NCI-H128 (cell line): Measurements from ENCODE around the gene ATXN7.

Experiments
- DNase-seq: peaks from one replicate; lab custom pipeline; 2025; ENCODE audit not compliant: unreplicated experiment; lab: John Stamatoyannopoulos, UW

The ATXN7 gene

GRCh38 chr3:63980019-63980418, 116.4 kb downstream of the ATXN7 start:
- DNase-seq: no peak

GRCh38 chr3:63980830-63981498, 117.3 kb downstream of the ATXN7 start:
- DNase-seq: no peak

- DNase-seq: no peak
Observed at GRCh38 chr3:63981980-63982379, 118.3 kb downstream of the ATXN7 start.

- DNase-seq: no peak
Observed at GRCh38 chr3:63984391-63984790, 120.7 kb downstream of the ATXN7 start.

- no peak for DNase-seq
Observed at GRCh38 chr3:63986146-63986545, 122.5 kb downstream of the ATXN7 start.

GRCh38 chr3:63986831-63987230, 123.2 kb downstream of the ATXN7 start:
- no peak for DNase-seq

GRCh38 chr3:63988943-63989342, 125.3 kb downstream of the ATXN7 start:
- no peak for DNase-seq

GRCh38 chr3:63990204-63990603, 126.5 kb downstream of the ATXN7 start:
- DNase-seq: no peak

GRCh38 chr3:63990733-63991132, 127.1 kb downstream of the ATXN7 start:
- no peak for DNase-seq

GRCh38 chr3:63991666-63992065, 128.0 kb downstream of the ATXN7 start:
- DNase-seq: no peak

GRCh38 chr3:63992516-63993209, 129.0 kb downstream of the ATXN7 start:
- no peak for DNase-seq

- DNase-seq: no peak
Observed at GRCh38 chr3:63993653-63994079, 130.0 kb downstream of the ATXN7 start.

- DNase-seq: no peak
Observed at GRCh38 chr3:63995086-63995485, 131.4 kb downstream of the ATXN7 start.

GRCh38 chr3:63998852-63999754, 135.4 kb downstream of the ATXN7 start:
- no peak for DNase-seq

- DNase-seq: no peak
Observed at GRCh38 chr3:64000453-64001055, 136.9 kb downstream of the ATXN7 start.

GRCh38 chr3:64002233-64002632, 138.6 kb downstream of the ATXN7 start:
- DNase-seq: no peak

- no peak for DNase-seq
Observed at GRCh38 chr3:64003589-64003988, 139.9 kb downstream of the ATXN7 start.

GRCh38 chr3:64008017-64008416, 144.3 kb downstream of the ATXN7 start:
- no peak for DNase-seq

GRCh38 chr3:64008487-64009351, 145.1 kb downstream of the ATXN7 start:
- DNase-seq: no peak

GRCh38 chr3:64009528-64009927, 145.9 kb downstream of the ATXN7 start:
- DNase-seq: no peak
